DMS 273 (cell line): ENCODE measurements around the gene SNORC.
A peak's percentile ranks its signal among the peaks of the same experiment; 100 is the strongest.

Experiments
- DNase-seq: peaks from one replicate; lab custom pipeline; 2025; ENCODE audit not compliant: unreplicated experiment; lab: John Stamatoyannopoulos, UW

Gene SNORC

DNA sequence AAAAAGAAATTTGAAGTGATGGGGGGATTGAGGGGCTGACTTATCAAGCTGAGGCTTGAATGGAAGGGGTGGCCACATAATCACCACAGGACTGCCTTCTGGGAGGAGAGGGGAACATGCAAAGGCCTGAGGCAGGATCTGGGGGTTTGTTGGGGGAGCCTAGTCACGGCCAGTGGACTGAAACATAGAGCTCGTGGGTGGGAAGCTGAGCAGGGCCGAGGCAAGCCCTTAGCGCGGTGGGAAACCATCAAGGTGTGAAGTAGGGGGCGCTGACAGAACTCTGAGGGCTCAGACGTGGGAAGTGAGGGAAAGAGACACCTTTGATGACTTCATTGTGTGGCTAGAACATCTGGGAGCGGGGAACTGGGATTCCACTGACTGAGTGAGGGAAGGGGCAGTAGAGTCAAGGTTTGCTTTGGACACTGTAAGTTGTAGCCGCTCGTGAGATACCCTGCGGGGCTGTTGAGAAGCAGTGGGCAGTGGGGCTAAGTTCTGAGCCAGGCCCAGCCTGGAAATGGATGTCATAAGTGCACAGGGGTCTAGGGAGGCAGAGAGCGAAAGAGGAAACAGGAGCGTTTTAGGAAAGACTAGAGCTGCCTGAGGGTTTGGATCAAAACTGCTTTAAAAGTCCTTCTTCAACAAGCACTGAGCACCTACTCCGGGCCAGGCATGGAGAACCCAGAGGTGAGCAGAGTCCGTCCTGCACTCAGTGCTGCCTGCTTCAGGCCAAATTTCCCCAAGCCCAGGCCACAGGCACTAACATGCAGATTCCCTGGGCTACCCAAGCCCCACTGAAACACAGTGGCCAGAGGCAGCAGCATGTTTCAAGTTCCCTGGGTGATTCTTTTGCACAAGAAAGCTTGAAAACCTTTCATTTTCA is 686 bp upstream of the SNORC start:
- DNase-seq, result no peak

DNA sequence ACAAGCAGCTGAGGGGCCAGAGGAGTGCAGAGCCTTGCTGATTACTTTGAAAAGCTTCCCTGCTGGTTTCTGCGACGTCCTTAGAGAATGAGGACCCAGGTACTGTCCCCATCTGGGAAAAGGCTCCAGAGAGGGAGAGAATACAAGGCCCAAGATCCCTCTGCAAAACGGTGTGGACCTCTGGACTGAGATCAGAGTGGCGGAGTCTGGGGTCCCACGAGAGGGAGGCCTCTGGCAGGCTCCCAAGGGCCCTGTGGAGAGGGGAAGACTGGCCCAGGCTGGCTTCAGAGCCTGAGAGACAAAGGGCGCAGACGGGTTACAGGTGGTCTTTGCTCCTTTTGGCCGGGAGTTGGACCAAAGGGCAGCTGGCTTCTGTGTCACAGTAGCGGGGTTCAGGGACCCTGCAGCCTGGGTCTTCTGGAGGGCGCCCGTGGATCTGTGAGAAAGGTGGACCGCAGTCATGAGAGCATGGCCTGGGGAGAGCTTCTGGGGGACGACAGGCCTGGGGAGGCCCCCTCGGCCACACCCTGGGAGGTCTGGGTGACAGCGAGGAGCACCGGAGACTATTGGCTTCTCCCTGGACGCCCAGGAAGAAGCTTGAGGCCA is 805 bp downstream of the SNORC start:
- DNase-seq, result no peak

DNA sequence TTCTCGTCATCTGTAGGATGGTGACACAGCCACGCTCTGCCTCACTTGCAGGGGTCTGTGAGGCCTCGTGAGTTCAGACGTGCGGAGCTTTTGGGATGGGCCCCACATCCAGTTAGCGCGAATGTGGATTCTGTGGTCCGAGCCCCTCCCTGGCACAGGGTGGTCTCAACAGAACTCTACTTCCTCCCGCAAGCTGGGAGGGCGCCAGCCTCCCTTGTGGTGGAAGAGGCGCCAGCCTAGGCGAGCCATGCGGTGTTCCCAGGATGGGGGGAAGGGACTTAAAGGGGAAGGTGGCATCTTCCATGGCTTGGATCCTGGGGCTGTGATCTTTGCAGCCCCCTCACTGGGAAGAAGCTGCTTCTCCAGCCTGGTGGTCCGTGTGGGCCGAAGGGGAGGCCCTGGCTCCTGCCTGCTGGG is 1.4 kb downstream of the SNORC start:
- DNase-seq, result no peak

DNA sequence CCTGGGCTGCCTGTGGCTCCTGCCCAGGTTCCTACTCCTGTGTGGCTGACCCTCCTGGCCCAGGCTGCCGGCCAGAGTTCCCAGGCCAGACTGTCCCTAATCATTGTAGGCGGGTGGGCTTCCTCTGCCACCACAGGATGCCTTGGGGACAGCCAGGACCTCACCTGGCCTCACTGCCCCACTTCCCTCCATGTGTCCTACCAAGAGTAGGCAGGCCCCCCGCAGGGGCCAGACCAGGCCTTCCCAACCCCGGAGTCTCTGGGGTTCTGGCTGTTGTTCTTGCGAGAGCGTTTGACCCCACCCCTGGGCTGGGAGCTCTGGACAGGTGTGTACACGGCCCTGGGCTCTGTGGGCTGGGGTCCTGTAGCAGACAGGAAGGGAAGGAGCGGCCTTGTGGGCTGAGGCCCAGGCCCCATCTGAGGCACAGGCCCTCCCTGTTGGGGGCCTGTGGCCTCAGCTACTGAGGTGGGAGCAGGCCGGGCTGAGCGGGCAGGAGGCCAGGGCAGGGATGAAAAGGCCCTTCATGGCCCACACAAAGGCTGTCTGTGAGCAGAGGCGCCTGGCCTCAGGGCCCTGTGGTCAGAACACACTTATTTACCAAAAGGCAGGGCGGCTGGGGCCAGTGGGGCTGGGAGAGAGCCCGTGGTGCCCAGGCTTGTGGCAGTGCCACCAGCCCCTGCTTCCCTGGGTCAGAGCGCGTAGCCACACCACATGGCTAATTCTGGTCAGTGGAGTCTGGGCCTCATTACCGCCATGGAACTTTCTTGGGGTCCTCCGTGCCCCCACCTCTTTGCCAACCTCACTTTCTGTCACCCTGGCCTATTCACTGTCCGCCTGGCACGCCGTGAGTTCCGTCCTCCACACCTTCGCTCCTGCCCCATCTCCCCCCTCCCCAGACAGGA is 2.0 kb downstream of the SNORC start:
- DNase-seq, result no peak

DNA sequence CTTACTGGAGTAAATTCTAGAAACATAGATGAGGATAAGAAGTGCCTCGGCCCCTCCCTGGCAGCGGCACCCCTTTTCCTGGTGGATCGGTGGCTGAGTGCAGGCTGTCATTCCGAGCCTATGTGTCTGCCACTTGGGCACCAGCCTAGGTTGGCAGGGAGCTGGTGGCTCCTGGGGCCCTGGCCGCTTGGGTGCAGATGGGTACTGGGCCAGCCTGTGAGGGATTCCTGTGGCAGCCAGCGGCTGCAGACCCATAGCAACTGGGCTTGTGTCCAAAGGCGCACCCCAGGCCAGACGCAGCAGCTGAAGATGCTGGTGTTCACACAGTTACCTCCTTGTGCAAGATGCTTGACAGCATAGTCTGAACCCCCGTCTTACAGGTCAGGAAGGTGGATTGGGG is 2.8 kb downstream of the SNORC start:
- no peak for DNase-seq

DNA sequence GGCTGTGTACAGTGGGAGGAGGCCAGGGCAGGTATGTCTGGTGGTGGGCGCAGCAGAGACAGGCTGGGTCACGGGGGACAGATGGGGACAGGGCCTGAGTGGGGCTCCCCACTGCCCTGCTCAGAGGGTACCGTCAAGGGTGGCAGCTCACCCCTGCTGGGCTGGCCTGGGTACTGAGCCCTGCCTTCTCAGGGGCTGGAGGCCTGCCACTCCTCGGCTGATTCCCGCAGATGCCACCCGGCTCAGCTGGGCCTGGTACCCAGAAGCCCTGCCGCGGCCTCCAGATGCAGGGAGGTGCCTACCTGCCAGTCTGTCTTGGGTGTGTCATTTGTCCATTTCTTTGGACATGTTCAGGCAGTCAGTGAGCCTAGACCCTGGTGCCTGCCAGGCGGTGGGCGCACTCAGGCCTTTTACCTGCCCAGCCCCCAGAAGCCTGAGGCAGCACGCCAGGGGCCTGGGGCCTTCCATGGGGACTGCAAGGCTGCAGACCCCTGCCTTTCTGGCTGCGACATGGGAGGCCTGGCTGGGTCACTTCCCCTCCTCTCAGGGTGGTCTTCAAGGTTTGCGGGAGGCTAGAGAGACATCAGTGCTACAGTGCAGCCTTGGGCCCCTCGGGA is 3.3 kb downstream of the SNORC start:
- no peak for DNase-seq

DNA sequence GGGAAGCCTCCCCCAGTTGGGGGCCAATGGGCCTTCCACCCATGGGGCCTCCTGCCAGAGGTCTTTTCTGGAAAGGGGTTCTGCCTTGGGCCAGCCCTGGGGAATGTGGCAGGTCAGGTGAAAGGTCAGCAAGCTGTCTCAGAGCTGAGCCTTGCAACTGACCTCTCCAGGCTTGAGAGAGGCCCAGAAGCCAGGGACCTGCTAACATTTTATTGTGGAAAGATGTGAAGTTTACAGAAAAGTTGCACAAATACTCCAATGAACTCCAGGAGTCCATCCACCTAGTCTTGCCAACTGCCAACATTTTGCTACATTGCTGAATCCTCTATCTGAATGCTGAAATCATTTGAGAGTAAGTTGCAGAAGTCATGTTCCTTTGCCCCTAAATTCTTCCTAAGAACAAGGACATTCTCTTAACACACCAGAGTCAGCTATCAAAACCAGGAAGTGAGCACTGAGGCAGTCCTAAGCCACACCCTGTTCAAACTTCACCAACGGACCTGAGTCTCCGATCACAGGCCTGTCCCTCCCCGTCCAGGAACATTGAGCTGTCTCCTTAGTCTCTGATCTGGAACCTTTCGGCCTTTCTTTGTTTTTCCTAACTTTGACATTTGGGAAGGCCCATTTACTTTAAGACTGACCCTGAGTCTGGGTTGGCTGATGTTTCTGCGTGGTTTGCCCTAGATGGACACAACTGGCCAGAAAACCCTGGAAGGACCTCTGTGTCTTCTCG is 4.0 kb downstream of the SNORC start:
- DNase-seq, result no peak

DNA sequence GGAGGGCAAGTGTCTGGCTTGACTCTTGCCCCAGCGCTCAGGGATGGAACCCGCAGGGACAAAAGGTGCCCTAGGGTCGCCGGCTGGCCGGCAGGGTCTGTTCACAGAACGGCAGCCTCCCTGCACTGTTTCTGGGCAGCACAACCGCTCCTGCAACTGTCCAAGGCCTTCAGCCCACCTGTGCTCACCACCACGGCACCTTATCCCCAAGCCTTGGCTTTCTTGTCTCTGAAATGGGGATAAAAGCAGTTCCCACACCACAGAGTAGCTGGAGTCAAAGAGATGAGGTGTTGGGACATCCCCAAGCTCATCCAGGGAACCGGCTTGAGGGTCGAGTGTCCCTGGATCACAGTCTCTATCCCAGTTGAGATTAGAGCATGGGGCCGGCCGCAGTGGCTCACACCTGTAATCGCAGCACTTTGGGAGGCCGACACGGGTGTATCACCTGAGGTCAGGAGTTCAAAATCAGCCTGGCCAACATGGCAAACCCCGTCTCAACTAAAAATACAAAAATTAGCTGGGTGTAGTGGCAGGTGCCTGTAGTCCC is 4.7 kb downstream of the SNORC start:
- DNase-seq, result no peak

DNA sequence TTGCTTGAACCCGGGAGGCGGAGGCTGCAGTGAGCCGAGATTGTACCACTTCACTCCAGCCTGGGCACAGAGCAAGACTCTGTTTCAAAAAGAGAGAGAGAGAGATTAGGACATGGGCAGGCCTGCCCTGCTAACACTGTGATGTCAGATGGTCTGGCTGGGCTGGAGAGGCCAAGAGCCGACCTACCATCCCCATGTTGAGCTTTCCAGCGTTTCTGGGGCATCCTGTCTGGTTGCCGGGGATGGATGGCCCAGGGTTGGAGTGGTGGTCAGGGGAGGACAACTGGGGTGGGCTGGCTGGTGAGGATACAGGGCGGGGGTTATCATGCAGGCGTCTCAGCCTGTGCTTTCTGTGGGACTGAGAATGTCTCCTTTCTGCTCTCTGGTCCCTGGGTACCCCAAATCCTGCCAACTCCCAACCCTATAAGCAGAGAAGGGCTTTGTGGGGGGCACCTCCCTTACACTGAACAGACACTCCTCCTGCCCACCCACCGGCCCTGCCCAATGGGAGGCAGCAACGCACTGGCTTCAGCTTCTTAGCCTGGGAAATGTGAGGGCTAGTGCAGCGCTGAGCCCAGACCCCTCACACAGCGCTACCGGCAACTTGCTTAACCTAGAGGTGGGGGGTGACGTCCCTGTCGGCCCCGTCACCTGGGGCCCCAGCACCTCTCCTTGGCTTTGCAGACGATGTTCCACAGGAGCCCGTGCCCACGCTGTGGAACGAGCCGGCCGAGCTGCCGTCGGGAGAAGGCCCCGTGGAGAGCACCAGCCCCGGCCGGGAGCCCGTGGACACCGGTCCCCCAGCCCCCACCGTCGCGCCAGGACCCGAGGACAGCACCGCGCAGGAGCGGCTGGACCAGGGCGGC is 5.4 kb downstream of the SNORC start:
- peak; percentile 47 for DNase-seq

DNA sequence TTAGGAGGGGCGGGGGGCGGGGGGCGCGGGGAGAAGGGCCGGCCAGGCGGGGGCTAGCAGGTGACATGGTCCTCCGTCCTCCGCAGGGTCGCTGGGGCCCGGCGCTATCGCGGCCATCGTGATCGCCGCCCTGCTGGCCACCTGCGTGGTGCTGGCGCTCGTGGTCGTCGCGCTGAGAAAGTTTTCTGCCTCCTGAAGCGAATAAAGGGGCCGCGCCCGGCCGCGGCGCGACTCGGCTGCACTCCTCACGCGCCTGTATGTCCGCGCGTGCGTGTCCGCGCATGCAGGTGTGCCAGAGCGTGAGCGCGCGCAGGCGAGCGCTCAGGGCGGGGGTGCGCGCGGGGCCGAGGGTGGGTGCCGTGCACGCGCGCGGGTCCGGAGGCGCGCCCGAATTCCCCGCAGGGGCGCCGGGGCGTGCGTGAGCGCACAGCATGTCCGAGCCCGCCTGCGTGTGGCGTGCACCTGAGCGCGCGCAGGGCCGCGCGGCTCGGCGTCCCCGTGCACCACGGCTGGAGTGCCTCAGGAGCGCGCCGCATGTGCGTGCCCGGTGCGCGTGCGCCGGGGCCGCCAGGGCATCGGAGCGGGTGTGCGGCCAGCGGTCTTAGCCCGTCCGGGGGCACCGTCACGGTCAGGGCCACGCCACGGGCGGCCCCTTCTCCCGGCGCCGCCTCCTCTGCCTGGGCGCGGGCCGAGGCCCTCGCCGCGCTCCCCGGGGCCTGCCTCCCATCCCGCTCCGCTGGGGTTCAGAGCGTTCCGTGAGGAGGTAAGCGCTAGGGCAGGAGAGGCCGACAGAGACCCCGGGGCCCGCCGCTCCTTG is 6.3 kb downstream of the SNORC start:
- peak; percentile 80 for DNase-seq

DNA sequence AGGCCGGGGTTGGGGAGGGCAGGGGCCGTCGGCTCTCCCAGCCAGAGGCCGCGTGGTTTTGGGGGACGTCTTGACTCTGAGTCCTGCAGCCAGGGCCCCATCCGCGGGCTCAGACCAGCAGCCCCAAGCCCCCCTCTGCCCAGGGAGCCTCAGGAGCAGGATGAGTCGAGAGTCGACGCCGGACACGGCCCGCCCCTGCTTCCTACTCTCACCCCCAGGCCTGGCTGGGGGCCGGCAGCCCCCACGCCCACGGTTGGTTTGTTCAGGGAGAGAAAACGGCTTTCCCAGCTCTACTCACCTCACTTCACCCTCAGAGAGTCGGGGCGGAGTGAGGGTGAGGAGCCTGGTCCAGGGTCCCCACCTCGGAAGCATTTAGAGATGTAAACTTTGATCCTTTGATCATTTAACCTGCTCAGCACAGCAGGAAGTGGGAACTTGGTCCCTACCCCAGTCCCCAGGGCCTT is 6.9 kb downstream of the SNORC start:
- no peak for DNase-seq

DNA sequence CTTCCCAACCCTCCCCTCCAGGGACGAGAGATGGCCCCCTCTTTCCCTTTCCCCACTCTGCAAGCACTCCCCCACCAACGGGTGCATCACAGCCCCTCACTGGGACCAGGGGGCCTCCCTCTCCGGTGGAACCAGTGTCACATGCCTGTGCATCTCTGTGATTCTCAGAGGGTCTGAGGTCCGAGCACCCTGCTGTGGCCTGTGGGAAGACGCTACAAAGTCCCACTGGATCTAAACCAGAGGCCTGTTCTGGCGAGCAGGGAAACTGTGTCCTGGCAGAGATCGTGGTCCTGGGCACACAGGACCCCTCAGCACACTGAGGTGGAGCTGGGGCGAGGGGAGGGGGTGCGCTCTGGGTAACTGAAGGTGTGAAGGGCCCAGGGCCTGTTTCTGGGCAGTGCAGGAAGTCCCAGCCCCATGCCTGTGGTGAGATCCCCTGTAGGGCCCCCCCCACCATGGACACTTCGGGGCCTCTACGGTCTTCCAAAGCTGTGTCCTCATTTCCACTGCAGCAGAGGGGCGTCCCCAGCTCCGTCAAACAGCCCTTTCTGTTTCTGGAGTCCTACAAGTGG is 8.0 kb downstream of the SNORC start:
- no peak for DNase-seq

DNA sequence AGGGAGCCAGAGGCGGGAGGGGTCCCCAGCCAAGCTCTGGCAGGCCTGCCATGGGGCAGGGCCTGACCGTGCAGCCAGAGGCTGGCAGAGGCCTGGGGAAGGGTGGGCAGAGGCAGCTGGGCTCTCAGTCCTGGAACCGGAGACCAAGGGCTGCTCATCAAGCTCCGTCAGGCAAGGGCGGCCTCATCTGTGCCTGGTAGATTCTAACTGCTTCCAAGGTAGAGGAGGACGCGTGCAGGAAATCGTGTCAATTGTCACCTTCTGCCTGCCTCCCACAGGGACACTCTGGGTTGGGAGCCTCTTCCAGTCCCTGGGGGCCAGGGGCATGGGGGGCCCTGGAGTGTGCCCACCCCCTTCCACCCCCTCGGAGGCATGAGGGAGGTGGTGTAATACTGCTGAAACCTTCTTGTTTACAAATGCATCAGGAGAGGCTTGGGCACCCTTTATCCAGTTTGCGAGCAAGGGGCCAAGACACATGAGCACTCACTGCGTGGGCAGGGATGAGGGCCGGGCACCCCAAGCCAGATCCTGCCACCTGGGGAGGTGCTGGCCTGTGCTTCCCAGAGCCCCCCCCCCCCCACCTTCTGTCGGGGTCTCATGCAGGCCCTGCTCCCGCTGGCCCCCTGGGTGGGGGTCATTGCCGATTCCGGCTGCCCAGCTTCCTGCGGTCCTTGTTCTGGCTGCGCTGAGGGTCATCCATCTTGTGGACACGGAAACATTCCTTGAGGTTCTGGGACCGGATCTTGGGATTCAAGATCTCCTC is 9.0 kb downstream of the SNORC start:
- DNase-seq, result no peak

DNA sequence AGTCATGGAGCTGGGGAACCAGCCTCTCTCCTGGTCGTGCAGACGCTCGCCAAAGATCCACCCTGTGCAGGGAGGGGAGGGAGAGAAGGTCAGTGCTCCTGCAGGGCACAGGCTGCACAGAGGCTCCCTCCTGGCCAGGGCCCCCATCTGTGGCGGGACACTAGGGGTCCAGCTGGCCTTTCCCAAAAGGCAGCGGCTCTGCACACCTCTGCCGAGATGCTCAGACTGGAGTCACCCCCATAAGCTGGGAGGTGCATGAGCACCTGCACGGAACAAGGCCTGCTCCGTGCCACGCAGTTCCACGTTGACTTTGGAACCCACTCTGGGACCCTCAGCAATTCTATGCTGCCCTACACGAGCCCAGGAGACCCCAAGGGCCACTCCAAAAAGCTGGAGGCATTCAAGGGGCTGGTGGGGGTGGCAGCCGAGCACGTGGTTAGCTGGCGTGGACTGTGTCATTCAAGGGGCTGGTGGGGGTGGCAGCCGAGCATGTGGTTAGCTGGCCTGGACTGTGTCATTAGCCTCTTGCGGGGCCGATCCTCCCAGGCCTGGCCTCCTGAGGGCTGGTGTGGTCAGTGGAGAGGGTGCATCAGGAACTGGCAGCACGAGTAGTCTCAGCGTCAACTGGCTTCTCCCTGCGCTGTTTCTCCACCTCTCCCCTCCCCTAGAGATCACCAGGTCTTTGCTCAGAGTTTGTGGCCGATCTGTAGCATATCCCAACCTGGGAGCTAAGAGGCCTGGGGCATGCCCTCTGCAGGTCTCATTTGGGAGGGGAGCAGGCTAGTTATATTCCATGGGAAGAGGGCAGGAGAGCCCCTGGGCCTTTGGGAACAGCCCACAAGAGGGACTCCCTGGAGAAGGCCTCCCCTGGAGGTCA is 9.8 kb downstream of the SNORC start:
- DNase-seq, result no peak

DNA sequence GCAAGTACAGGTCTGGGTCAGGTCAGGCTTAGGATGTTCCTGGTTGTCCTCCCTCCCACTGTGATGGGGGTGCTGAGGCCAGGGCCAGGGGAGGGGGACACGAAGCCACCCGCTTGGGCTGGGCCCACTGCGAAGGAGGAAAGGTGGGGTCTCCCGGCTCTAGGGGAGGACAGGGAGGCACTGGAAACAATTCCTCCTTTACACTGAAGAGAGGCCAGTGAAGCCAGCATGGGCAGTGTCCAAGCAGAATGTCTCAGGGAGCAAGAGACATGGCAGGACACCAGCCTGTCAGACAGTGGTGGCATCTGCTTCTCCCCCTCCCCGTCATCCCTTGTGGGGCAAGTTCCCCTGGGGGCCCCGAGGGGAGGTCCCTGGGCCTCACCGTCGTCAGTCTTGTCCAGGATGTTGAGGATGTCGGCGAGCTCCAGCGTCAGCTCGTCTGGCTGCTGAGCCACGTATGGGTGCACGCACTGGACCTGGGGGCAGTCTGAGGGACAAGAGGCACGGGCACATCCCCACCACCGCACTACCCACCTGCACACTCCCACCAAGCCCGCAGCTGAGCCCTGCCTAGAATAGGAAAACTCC is 10.8 kb downstream of the SNORC start:
- no peak for DNase-seq

DNA sequence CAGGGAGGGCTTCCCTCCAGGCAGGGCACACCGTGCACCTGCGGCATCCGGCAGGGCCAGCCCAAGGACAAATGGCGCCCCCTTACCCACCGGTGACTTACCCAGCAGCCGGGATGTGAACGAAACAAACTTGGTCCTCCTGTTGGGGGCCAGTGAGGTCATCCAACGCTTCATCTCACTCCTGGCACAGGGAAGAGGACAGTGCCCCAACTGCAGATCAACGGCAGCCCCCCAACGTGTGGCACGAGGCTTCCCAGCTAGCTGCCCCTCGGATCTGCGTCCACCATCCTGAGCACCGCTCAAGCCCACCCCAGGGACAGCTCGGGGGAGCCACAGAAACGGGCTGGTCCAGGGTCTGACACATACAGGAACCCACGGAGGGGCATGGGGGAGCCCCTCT is 12.0 kb downstream of the SNORC start:
- no peak for DNase-seq
